ENCODE results near the gene TNNI2.

Gene TNNI2

DNA sequence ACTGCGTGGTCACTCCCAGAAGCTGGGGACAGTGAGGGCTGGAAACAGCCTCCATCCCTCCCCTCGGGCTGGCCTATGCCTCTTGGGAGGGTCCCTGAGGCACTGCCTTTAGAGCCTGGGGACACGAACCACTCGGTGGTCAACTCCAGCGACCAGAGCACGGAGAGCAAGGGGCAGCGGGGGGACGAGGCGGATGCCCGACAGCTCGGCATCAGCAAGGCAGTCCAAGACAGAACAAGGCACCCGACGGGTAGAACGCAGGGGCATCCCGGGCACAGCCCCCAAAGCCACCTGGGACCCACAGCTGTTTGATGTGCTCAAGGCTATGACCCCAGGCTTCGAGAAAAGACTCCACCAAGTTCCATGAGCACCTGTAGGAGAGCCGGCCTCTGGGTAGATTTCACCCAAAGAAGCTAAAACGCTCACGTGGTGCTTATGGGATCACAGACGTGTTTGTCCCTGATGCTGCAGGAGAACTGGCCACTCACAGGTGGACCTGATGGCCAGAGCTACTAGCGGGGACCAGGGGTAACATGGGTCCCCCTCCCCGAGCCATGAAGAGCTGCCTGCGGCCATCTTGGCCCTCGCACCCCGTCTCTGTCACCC, 13.6 kb downstream of the TNNI2 start:
- no peaks in the 10 kb centered on the region for H3K9me3 Mint-ChIP-seq
- peak overlapping the region; percentile 99 for H3K27ac Mint-ChIP-seq

DNA sequence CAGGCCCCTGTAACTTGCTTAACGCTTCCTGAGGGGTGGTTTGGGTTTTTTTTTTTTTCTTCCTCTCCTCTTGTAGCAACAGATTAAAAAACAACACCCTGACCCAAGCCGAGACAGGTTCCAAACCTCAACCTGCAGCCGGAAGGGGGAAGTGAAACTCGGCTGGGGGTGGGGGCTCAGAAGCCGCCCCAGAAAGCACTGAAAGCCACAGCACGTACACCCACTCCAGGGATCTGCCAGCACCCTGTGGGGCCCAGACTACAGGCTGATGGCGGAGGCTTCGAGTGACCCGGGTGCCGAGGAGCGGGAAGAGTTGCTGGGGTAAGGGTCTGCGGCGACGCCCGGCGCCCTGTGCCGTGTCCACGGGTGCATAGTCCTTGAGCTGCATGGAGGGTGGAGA, 14.1 kb downstream of the TNNI2 start, which contains the start of gene LSP1:
Gene LSP1 (plus strand): TSS at position 208 of the 400 bp plus-strand sequence. CDS start 61 bp downstream, at position 269.
- CTCF ChIA-PET, result interaction anchor here (0.9 to 2.8 kb wide), 6 partner anchors 10 to 200 kb away, joined by 3 to 22 read pairs (median 4); no protein-coding TSS in a partner anchor
- no peaks in the 10 kb centered on the region for H3K9me3 Mint-ChIP-seq
- DNase-seq, result peak; percentile 93
- H3K4me1 Mint-ChIP-seq, result peaks cover 65% of the 10 kb centered on the region
- peaks cover 20% of the 10 kb centered on the region for H3K36me3 Mint-ChIP-seq
- H3K4me3 Mint-ChIP-seq, result peak within 1 kb of the TSS; percentile 100
- H3K27ac Mint-ChIP-seq, result peak within 1 kb of the TSS; percentile 99
- peaks cover 16% of the 10 kb centered on the region for H3K27me3 Mint-ChIP-seq

More for the DNA sequence above, 13.6 kb downstream of the TNNI2 start:
- H3K4me3 Mint-ChIP-seq, result peak overlapping the region; percentile 100
- peaks cover 20% of the 10 kb centered on the region for H3K36me3 Mint-ChIP-seq
- peaks cover 70% of the 10 kb centered on the region for H3K4me1 Mint-ChIP-seq
- CTCF ChIA-PET, result interaction anchor here (0.5 to 2.8 kb wide), 5 partner anchors 9 to 1565 kb away, joined by 3 to 22 read pairs (median 3); no protein-coding TSS in a partner anchor
- DNase-seq, result no peak
- H3K27me3 Mint-ChIP-seq, result peaks cover 21% of the 10 kb centered on the region

DNA sequence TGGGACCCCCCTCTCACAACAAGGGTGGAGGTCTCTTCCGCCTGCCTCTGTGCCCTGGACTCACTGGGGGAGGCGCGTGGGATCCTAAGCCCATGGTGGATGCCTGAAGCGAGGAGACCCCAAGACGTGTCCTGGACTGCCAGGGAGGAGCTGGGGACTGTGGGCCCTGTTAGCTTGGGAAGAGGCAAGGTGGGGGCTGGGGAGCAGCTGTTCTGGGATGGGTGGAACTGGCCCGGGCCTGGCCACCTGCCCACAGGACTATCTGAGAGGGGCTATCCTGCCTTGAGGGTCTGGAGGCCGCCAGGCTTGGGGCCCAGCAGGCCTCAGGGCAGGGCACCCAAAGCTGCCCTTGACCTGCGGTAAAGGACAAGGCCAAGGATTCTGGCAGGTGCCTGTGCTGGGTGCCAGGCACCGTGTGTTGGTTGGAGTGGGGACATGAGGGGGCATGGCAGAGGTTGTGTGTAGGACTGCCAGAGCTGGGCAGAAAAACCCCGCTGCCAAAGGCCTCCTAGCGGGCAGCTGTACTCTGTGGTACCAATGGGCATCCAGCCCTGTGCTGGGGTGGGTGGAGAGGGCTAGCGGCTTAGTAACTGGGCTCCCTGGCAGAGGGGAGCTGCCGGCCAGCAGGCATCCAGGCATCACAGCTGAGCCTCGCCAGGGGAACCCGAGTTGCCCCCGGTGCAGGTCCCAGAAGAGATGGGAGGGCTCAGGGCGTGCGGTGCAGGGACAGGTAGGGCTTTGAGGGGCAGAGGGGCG, 14.8 kb downstream of the TNNI2 start:
- H3K4me3 Mint-ChIP-seq, result peak overlapping the region; percentile 100
- H3K27me3 Mint-ChIP-seq, result peaks cover 9% of the 10 kb centered on the region
- CTCF ChIA-PET, result interaction anchor here (0.8 to 2.8 kb wide), 6 partner anchors 12 to 160 kb away, joined by 3 to 22 read pairs (median 4); no protein-coding TSS in a partner anchor
- DNase-seq, result peak; percentile 35
- peaks cover 59% of the 10 kb centered on the region for H3K4me1 Mint-ChIP-seq
- no peaks in the 10 kb centered on the region for H3K9me3 Mint-ChIP-seq
- H3K36me3 Mint-ChIP-seq, result peaks cover 23% of the 10 kb centered on the region
- H3K27ac Mint-ChIP-seq, result peak overlapping the region; percentile 99

DNA sequence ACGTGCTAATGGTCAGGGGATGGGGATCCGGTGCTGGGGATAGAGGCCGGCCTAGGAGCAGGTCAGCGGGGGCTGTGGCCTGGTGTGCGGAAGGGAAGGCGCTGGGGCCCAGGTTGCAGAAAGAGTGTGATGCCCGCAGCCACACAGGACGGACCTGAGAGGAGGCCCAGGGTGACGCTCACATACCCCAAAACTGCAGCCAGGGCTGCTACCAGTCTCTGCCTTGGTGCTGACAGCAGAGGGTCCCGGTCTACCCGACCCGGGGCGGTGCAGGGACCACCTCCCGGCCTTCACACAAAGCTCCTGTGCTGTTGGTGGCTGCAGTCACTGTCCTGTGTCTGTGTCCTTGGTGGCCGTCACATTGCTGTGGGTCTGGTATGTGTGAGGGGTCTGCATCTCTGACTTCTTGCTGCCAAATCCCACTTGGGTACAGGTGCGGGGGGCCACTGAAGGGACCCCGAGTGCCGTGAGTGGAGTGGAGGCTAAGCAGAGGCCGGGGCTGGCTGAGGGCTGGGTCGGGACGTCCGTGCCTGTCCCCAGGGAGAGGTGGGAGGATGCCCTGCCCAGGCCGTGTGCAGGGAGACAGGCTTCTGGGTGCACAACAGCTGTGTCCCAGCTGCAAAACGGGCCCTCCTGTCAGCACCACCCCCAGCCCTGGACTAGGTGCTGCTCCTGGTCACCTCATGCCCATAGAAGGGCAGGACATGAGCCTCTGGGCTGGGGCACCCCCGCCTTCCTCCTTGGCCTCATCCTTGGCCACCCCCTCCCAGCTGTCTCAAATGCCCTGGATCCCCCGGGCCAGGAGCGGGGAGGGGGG, 15.6 kb downstream of the TNNI2 start:
- Mint-ChIP-seq H3K36me3 (peaks cover 29% of the 10 kb centered on the region), H3K9me3 (no peaks in the 10 kb centered on the region), H3K4me3 (peak overlapping the region; percentile 100), H3K27me3 (peaks cover 3% of the 10 kb centered on the region), H3K27ac (peak overlapping the region; percentile 99), H3K4me1 (peaks cover 52% of the 10 kb centered on the region)
- CTCF ChIA-PET, result interaction anchor here (0.8 to 2.8 kb wide), 5 partner anchors 11 to 160 kb away, joined by 3 to 22 read pairs (median 5); no protein-coding TSS in a partner anchor
- DNase-seq, result no peak

DNA sequence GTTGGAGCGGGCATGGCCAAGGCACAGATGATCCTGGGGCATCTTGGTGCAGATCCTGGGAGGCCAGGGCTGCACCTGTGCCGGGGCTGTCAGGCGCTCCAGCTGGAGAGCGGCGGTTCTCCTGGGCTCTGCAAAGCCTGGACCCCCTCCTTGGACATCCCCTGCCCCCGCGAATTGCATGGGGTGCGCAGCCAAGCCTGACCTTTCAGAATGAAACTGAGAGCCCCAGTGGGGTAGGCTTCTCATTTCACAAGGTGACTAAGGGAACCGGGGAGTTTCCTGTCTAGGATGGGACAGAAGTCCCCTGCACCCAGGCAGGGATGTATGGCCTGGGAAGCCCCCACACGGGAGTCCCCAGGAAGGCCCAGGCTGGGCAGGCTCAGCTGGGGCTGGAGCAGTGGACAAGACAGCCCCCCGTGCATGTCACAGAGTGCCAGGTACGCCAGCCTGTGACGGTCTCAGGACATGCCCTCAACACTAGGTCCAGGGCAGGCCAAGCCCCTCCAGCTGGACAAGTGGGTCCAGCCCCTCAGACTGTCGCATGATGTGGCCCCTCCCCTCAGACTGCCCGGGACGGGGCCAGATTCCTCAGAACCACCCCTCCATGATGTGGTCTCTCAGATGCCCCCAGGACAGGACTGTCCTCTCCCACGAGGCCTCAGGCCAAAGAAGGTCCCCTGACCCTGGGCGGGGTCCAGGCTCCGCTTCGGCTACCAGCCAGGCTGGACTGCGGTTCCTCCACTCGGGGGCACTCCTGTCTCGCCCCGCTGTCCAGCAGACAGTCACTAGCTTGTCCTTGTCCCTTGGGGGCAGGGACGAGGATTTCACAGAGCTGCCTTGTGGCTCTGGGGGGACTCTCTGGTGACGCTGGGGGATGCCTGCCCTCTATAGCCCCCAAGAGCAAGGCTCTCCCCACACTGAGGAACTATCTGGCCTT, 16.4 kb downstream of the TNNI2 start:
- CTCF ChIA-PET, result interaction anchor here (0.6 to 2.1 kb wide), 2 partner anchors 22 to 27 kb away, joined by 3 to 8 read pairs; no protein-coding TSS in a partner anchor
- Mint-ChIP-seq H3K4me1 (peaks cover 45% of the 10 kb centered on the region), H3K27ac (no peak overlapping the region), H3K36me3 (peaks cover 30% of the 10 kb centered on the region), H3K4me3 (peak overlapping the region; percentile 100), H3K9me3 (no peaks in the 10 kb centered on the region), H3K27me3 (peaks cover 2% of the 10 kb centered on the region)
- DNase-seq, result no peak

DNA sequence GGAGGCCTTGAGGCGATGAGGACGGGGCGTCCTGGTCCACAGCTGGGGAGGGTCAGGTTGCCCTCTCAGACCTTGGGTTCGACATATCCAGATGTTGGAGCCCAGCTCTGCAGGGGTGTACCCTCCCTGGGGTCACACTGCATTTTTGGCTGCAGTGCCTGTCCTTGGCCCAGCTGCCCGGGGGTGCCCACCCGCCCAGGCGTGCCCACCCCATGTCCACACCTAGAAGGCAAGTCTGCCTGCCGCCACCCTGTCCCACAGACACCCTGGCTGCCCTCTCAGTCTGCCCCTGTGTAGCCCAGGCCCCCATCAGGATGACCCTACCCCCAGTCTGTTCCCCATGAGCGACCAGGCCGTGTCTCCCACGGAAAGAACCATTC, 17.1 kb downstream of the TNNI2 start:
- H3K4me1 Mint-ChIP-seq, result peaks cover 39% of the 10 kb centered on the region
- no peaks in the 10 kb centered on the region for H3K27me3 Mint-ChIP-seq

DNA sequence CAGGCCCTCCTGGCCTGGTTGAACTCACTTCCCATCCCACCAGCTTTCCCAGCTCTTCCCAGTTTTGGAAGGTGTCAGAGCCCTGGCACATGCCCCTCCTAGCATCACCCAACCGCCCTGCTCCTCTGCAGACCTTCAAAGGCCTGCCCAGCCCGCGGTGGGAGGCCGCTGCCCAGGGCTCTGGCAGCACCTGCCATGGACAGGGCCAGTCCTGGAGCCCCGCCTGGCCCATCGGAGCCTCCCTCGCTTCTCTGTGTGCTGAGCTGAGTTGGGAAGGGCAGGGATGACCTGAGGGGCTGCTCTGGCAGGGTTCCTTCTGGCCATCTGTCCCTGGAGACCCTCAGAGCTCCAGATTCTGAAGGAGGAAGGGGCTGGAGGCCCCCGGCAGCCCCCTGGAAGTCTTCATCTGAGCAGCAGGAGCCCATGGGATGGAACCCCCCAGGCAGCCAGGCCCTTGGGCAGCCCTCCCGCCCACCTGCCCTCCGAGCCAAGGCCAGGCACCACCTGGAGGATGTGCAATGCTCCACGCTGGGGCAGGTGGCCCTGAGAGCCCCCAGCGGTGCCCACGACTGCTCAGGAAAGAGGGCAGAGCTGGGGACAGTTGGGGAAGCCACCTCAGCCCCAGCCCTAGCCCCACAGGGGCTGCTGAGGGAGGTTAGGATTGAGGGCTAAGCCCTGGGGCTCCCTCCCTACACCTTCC, 17.7 kb downstream of the TNNI2 start:
- Mint-ChIP-seq H3K4me1 (peaks cover 33% of the 10 kb centered on the region), H3K27me3 (no peaks in the 10 kb centered on the region), H3K27ac (no peak overlapping the region), H3K4me3 (peak overlapping the region; percentile 21), H3K9me3 (no peaks in the 10 kb centered on the region), H3K36me3 (peaks cover 30% of the 10 kb centered on the region)
- CTCF ChIA-PET, result interaction anchor here (0.6 to 2.1 kb wide), 2 partner anchors 23 to 26 kb away, joined by 3 to 8 read pairs; no protein-coding TSS in a partner anchor
- DNase-seq, result no peak

More for the DNA sequence above, 17.1 kb downstream of the TNNI2 start:
- CTCF ChIA-PET, result interaction anchor here (0.6 to 2.1 kb wide), 2 partner anchors 23 to 27 kb away, joined by 3 to 8 read pairs; no protein-coding TSS in a partner anchor
- H3K36me3 Mint-ChIP-seq, result peaks cover 30% of the 10 kb centered on the region
- peak overlapping the region; percentile 35 for H3K4me3 Mint-ChIP-seq
- H3K27ac Mint-ChIP-seq, result no peak overlapping the region
- no peak for DNase-seq
- H3K9me3 Mint-ChIP-seq, result no peaks in the 10 kb centered on the region

DNA sequence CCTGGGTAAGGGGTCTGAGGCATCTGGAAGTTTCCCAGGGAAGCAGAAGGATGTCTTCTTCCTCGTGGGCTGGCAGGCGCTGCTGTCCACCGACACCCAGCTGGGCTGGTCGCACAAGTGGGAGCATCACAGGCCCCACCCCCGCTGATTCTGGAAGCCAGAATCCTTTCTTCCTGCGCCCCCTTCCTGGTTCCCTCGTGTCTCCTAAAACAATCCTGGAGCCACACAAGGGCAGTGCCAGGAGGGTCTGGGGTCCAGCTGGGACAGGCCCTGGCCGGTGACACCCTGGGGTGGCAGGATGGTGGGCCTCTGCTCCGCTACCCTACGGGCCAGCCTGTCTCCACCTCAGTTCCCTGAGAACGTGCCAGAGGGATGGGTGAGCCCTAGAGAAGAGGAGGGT, 18.3 kb downstream of the TNNI2 start:
- no peaks in the 10 kb centered on the region for H3K27me3 Mint-ChIP-seq

DNA sequence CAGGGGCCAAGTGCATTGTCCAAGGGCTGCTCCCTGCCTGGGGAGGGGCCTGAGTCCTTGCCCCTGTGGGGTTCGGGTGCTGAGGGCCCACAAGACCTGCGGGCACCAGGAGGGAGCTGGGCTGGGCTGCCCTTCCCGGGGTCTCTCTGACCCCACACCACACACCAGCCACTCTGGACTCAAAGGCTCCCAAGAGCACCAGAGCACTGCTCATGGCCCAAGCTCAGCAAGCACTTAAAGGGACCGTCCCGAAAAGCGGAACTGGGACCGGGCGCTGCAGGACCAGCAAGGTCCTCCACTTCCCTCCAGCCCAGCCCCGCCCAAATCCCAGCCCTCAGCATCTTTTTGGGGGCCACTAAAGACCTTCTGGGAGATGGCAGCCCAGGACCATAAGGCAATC, 19.4 kb downstream of the TNNI2 start:
- Mint-ChIP-seq H3K27me3 (no peaks in the 10 kb centered on the region), H3K36me3 (peaks cover 26% of the 10 kb centered on the region), H3K4me1 (peaks cover 23% of the 10 kb centered on the region), H3K27ac (no peak overlapping the region), H3K4me3 (no peak overlapping the region), H3K9me3 (no peaks in the 10 kb centered on the region)
- DNase-seq, result no peak
- CTCF ChIA-PET, result interaction anchor here (2.2 kb wide), 1 partner anchor 24 kb away, joined by 8 read pairs; no protein-coding TSS in a partner anchor

More for the DNA sequence above, 18.3 kb downstream of the TNNI2 start:
- Mint-ChIP-seq H3K9me3 (no peaks in the 10 kb centered on the region), H3K4me1 (peaks cover 27% of the 10 kb centered on the region), H3K4me3 (no peak overlapping the region), H3K36me3 (peaks cover 30% of the 10 kb centered on the region), H3K27ac (no peak overlapping the region)
- DNase-seq, result no peak
- CTCF ChIA-PET, result interaction anchor here (2.1 to 2.2 kb wide), 2 partner anchors 25 kb away, joined by 8 read pairs; no protein-coding TSS in a partner anchor

DNA sequence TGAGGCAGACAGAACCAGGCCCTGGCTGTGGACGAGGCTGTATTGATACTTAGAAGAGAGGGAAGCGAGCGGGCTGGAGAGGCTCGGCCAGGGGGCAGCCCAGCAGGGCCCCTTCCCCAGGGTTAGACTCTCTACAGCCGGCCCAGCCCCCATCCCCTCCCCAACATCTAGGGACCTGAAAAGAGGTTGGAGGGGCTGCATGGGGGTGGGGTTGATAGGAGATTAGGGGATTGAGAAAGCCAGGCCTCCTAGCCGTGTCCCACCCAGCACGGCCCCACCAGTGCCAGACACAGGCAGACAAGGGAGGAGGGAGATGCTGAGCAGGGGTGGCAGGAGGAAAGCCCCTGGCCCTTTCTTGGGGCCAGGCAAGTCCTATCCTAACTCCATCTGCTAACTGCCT, 19.8 kb downstream of the TNNI2 start:
- peaks cover 24% of the 10 kb centered on the region for H3K4me1 Mint-ChIP-seq
- H3K9me3 Mint-ChIP-seq, result no peaks in the 10 kb centered on the region
- no peaks in the 10 kb centered on the region for H3K27me3 Mint-ChIP-seq
- CTCF ChIA-PET, result interaction anchor here (2.2 kb wide), 1 partner anchor 24 kb away, joined by 8 read pairs; no protein-coding TSS in a partner anchor
- no peak overlapping the region for H3K27ac Mint-ChIP-seq
- peaks cover 21% of the 10 kb centered on the region for H3K36me3 Mint-ChIP-seq
- DNase-seq, result no peak
- no peak overlapping the region for H3K4me3 Mint-ChIP-seq

DNA sequence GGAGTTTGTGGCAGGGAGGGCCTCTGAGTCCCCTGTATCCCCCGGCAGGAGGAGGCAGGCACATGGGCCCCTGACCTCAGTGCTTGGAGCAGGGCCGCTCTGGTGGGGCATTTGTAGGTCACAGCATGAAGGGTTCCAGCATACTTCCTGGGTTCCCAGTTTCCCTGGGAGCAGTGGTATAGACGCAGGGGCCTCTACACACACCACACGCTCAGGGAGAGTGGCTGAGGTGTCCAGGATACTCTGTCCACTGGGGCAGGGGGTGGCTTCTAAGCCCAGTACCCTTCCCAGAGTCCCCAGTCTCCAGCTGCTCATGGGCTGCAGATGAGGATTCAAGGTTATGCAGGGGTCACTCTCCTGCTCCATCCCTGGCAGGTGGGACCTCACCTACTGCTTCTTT, 20.2 kb downstream of the TNNI2 start:
- H3K4me1 Mint-ChIP-seq, result peaks cover 20% of the 10 kb centered on the region
- CTCF ChIA-PET, result interaction anchor here (2.2 kb wide), 1 partner anchor 23 kb away, joined by 8 read pairs; no protein-coding TSS in a partner anchor
- no peak overlapping the region for H3K4me3 Mint-ChIP-seq
- H3K36me3 Mint-ChIP-seq, result peaks cover 18% of the 10 kb centered on the region
- no peaks in the 10 kb centered on the region for H3K9me3 Mint-ChIP-seq
- H3K27me3 Mint-ChIP-seq, result no peaks in the 10 kb centered on the region
- no peak for DNase-seq
- H3K27ac Mint-ChIP-seq, result no peak overlapping the region

DNA sequence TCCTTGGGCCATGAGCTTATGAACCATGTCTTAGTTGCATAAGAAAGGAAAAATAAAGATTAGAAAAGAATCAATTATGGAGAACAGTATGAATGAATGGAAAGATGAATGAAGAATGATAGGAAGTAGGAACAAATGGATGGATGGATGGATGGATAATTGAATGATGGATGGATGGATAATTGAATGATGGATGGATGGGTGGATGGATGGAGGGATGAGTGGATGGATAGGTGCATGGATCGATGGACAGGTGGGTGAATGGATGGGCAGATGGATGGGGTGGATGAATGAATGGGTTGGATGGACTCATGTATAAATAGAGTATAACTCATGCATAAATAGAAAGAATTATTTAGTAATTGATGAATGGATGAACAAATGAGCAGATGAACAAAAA, 21.3 kb downstream of the TNNI2 start:
- CTCF ChIA-PET, result no interaction called here
- Mint-ChIP-seq H3K36me3 (peaks cover 15% of the 10 kb centered on the region), H3K9me3 (no peaks in the 10 kb centered on the region), H3K27me3 (no peaks in the 10 kb centered on the region), H3K4me1 (peaks cover 19% of the 10 kb centered on the region), H3K27ac (no peak overlapping the region), H3K4me3 (no peak overlapping the region)
- no peak for DNase-seq

Data from activated naive CD4-positive, alpha-beta T cell treated with anti-CD3 and anti-CD28 coated beads, Interleukin-2, amount 10 ng/mL, durations not matched to agents 7 days and 5 days (primary cell).